Lower lobe of right lung (tissue), 2 donors: ENCODE data around the gene CUX1. TPM values are rescaled to one million over a fixed set of nuclear protein-coding genes. Genes with fewer than 3 reads are reported as not detected.

Experiments used
- ATAC-seq, 2 donors: fragments of 200-7000 bp; cut with Tn5 transposase; one replicate each; pipeline ENCODE4 v1.9.1; 2020 to 2022; ENCODE audit warnings: mild to moderate bottlenecking in 2 of 2, moderate library complexity in 2 of 2
- DNase-seq: peaks from one replicate; pipeline ENCODE4 v3.0.0-alpha.2; 2020
- H3K27ac ChIP-seq: fragments of 200-600 bp; one replicate; pipeline ENCODE4 v1.8.0; 2022
- H3K27me3 ChIP-seq: fragments of 200-600 bp; one replicate; pipeline ENCODE4 v1.8.0; 2022; ENCODE audit warnings: low read depth
- H3K36me3 ChIP-seq: fragments of 200-600 bp; one replicate; pipeline ENCODE4 v1.8.0; 2022; ENCODE audit warnings: mild to moderate bottlenecking
- H3K4me1 ChIP-seq: fragments of 200-600 bp; one replicate; pipeline ENCODE4 v1.8.0; 2022
- H3K4me3 ChIP-seq: fragments of 200-600 bp; one replicate; pipeline ENCODE4 v1.8.0; 2022; ENCODE audit warnings: mild to moderate bottlenecking
- H3K9me3 ChIP-seq: fragments of 200-600 bp; one replicate; pipeline ENCODE4 v1.8.0; 2022
- intact Hi-C: fragments of 100-400 bp; cut with DNase I; formaldehyde crosslinking; loops from one replicate; pipeline ENCODE4 v1.11.0; 2022
- total RNA-seq: library from RNA; stranded (reverse); fragmentation: NEBNext Ultra II Directional; extraction: Animal tissue kit (Norgen Biotek cat#: 25700); gene quantifications from one replicate; pipeline ENCODE4 v1.2.1, GENCODE V29; 2021
- TF ChIP-seq, protein P1 (sequence below): fragments of 200-600 bp; IDR thresholded peaks from one replicate; pipeline ENCODE4 v1.8.0; 2022; ENCODE audit warnings: antibody characterized with exemption, mild to moderate bottlenecking
- donor health status: DM: no; HTN: yes; CAD: no; lungs with severe emphysema.

CUX1 gene
- total RNA-seq, 1 donor from 2014 or later: 118 TPM

DNA sequence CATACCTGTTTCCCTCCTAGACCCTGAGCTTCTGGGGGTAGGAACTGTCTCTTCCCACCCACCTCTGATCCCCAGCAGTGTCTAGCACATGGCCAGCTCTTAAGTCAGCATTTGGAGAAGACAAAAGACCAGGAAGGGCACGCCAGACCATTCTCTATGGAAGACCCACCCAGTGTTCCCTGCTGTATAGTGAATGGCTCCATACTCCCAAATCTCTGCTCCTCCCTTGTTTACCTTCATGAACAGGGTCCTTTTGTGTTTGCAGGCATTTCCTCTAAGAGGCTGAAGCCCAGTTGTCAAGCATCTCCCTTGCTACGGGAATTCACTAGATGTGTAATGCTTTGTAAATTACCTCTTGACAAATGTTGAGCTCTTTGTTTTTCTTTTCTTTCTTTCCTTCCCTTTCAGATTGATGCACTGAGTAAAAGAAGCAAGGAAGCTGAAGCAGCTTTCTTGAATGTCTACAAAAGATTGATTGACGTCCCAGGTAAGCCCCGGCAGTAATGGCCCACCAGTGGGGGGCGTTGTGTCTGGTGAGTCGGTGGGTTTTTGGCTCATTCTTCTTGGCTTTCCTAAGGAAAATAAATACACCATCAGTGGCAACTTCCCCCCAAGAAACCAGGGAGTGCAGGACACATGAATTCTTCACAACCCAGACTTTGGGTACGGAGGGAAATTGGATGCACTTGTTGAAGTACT, 252.7 kb downstream of the CUX1 start:
- intact Hi-C loops: no loop called here
- peaks cover 22% of the 10 kb centered on the region for H3K36me3 ChIP-seq
- no peak for ATAC-seq
- peaks cover under 1% of the 10 kb centered on the region for H3K4me1 ChIP-seq
- no peak overlapping the region for H3K4me3 ChIP-seq
- no peak overlapping the region for H3K27ac ChIP-seq
- TF ChIP-seq, protein P1, sequence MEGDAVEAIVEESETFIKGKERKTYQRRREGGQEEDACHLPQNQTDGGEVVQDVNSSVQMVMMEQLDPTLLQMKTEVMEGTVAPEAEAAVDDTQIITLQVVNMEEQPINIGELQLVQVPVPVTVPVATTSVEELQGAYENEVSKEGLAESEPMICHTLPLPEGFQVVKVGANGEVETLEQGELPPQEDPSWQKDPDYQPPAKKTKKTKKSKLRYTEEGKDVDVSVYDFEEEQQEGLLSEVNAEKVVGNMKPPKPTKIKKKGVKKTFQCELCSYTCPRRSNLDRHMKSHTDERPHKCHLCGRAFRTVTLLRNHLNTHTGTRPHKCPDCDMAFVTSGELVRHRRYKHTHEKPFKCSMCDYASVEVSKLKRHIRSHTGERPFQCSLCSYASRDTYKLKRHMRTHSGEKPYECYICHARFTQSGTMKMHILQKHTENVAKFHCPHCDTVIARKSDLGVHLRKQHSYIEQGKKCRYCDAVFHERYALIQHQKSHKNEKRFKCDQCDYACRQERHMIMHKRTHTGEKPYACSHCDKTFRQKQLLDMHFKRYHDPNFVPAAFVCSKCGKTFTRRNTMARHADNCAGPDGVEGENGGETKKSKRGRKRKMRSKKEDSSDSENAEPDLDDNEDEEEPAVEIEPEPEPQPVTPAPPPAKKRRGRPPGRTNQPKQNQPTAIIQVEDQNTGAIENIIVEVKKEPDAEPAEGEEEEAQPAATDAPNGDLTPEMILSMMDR: no peak
- peaks cover 6% of the 10 kb centered on the region for H3K9me3 ChIP-seq
- DNase-seq: no peak
- H3K27me3 ChIP-seq: no peaks in the 10 kb centered on the region

DNA sequence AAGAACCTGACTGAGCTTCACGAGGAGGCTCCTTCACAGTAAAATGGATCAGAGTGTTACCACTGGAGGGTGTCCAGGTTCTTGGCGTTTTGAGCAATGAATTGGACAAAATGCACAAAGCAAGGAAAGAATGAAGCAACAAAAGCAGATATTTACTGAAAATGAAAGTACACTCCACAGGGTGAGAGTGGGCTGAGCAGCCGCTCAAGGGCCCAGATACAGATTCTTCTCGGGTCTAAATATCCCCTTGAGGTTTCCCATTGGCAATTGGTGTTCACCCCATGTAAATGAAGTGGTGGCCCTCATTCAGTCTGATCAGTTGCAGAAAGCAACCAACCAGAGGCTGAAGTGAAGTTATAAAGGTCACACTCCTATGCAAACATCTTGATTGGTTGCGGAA, 254.6 kb downstream of the CUX1 start:
- no peaks in the 10 kb centered on the region for H3K27me3 ChIP-seq
- TF ChIP-seq, protein P1: no peak
- DNase-seq (no peak), ATAC-seq (no peak)
- H3K27ac ChIP-seq: no peak overlapping the region
- H3K9me3 ChIP-seq: peaks cover 6% of the 10 kb centered on the region
- H3K4me3 ChIP-seq: no peak overlapping the region
- peaks cover 22% of the 10 kb centered on the region for H3K36me3 ChIP-seq
- intact Hi-C loops: no loop called here
- H3K4me1 ChIP-seq: no peaks in the 10 kb centered on the region

GRCh38 chr7:102072636-102073209, 255.3 kb downstream of the CUX1 start:
- intact Hi-C loops: no loop called here
- ATAC-seq: no peak
- H3K4me3 ChIP-seq: no peak overlapping the region
- DNase-seq: no peak
- TF ChIP-seq, protein P1: no peak
- peaks cover 22% of the 10 kb centered on the region for H3K36me3 ChIP-seq
- peaks cover 6% of the 10 kb centered on the region for H3K9me3 ChIP-seq
- H3K4me1 ChIP-seq: no peaks in the 10 kb centered on the region
- H3K27ac ChIP-seq: no peak overlapping the region
- no peaks in the 10 kb centered on the region for H3K27me3 ChIP-seq

- Histone ChIP-seq H3K4me3 (no peak overlapping the region), H3K27me3 (no peaks in the 10 kb centered on the region), H3K27ac (no peak overlapping the region), H3K4me1 (no peaks in the 10 kb centered on the region), H3K9me3 (peaks cover 6% of the 10 kb centered on the region), H3K36me3 (peaks cover 22% of the 10 kb centered on the region)
- ATAC-seq (no peak), DNase-seq (no peak)
- intact Hi-C loops: no loop called here
- TF ChIP-seq, protein P1: no peak
These were observed 256.8 kb downstream of the CUX1 start for GRCh38 chr7:102073931-102074880.

DNA sequence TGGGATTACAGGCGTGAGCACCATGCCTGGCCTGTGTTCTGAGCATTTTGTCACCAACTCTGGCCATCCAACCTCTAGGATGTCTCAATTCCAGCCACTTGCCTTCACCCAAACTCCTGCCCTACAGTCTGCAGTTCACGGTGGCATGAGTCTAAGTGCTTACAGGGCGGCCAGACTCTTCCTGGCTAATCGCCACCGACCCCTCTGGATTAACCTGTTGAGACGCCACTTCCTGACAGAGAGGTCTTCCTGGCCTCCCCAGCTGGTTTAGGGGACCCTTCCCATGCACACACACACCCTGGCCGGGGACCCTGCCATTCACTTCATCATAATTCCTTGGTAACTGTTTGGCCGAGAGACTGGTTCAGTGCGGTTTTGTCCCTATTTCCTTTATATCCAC, 257.7 kb downstream of the CUX1 start:
- Histone ChIP-seq H3K36me3 (peaks cover 21% of the 10 kb centered on the region), H3K27ac (no peak overlapping the region), H3K4me3 (no peak overlapping the region), H3K9me3 (peaks cover 6% of the 10 kb centered on the region), H3K27me3 (no peaks in the 10 kb centered on the region), H3K4me1 (no peaks in the 10 kb centered on the region)
- ATAC-seq: no peak
- DNase-seq: no peak
- intact Hi-C loops: no loop called here
- TF ChIP-seq, protein P1: no peak
